Ovary (tissue), 9 donors: Measurements from ENCODE around the gene SPOCK1. TPM values are rescaled to one million over a fixed set of nuclear protein-coding genes. Genes with fewer than 3 reads are reported as not detected.
"Not testable (repeated sequence)": the region's sequence is repeated elsewhere in the genome, so short reads cannot be mapped to it uniquely, and the experiment has no call there.

Experiments
- DNase-seq, 5 donors: peaks; one replicate each; pipeline ENCODE4 v3.0.0-alpha.2; 2019 to 2020
- H3K27ac ChIP-seq, 2 donors: fragments of 200-600 bp; one replicate each; pipeline versions ENCODE4 v1.5.1 to v1.8.0; 2019 to 2022
- H3K27me3 ChIP-seq: fragments of 200-600 bp; one replicate; pipeline ENCODE4 v1.8.0; 2022
- H3K36me3 ChIP-seq: fragments of 200-600 bp; sonication (generic); one replicate; pipeline ENCODE4 v1.5.1; 2019
- H3K4me1 ChIP-seq: one replicate; pipeline ENCODE4 v1.8.1; 2013; ENCODE audit warnings: mild to moderate bottlenecking, moderate library complexity; ENCODE audit not compliant: insufficient read depth
- H3K4me3 ChIP-seq: fragments of 200-600 bp; sonication (generic); one replicate; pipeline ENCODE4 v1.5.1; 2017
- H3K9me3 ChIP-seq, 2 donors: fragments of 200-600 bp in 1 of 2; sonication (generic) in 1 of 2; one replicate each; pipeline versions ENCODE4 v1.5.1 to v1.8.1; 2013 to 2019; ENCODE audit warnings: mild to moderate bottlenecking in 1 of 2, moderate library complexity in 1 of 2
- CTCF ChIP-seq, 3 donors: fragments of 450-650 bp in 2 of 3; fragments of 200-600 bp in 1 of 3; IDR thresholded peaks; one replicate each; pipeline versions ENCODE4 v1.5.1 to v1.8.0; 2016 to 2022; ENCODE audit warnings: antibody characterized with exemption in 3 of 3, mild to moderate bottlenecking in 1 of 3
- EP300 ChIP-seq: sonication (generic); formaldehyde crosslinking; IDR thresholded peaks from one replicate; pipeline ENCODE4 v1.6.1; 2017; ENCODE audit warnings: antibody characterized with exemption
- POLR2A ChIP-seq: fragments of 450-650 bp; IDR thresholded peaks from one replicate; pipeline ENCODE4 v1.6.1; 2017; ENCODE audit warnings: antibody characterized with exemption, mild to moderate bottlenecking, moderate library complexity
- WGBS, 3 donors: extraction: QIAGEN DNeasy Blood & Tissue Kit in 1 of 3; methylation state at CpG; one replicate each; pipeline versions ENCODE4 v1.1.5 to v1.1.7; 2013 to 2017; 5-methylcytosine and 5-hydroxymethylcytosine counted together
- intact Hi-C, 4 donors: fragments of 100-400 bp; cut with DNase I; formaldehyde crosslinking; loops; one replicate each; pipeline versions ENCODE4 v1.11.0 to v1.15.1; 2022 to 2023
- polyA plus RNA-seq, 2 donors: library from polyadenylated mRNA; stranded (reverse); fragments of 200-250 nt in 1 of 2; fragments of 350-450 nt in 1 of 2; fragmentation: Illumina TruSeq in 1 of 2; extraction: RNeasy Lipid Tissue Mini Kit (QIAGEN cat#74804) in 1 of 2; gene quantifications; one replicate each; pipeline ENCODE4 v1.2.3, GENCODE V29; 2013 to 2014
- total RNA-seq, 7 donors: library from RNA; depleted of rRNA in 2 of 7; stranded (reverse); fragments of >200 nt in 2 of 7; fragmentation: NEBNext Ultra II Directional in 3 of 7; extraction: Animal tissue kit (Norgen Biotek cat#: 25700) in 3 of 7; gene quantifications; one replicate each; pipeline versions ENCODE4 v1.1.0 to v1.2.4, GENCODE V29; 2016 to 2023
- donor health status: DM: no; HTN: no; CAD: no; lungs with moderate emphysema.
- donor health status: DM: no; HTN: no; CAD: no.
- donor health status: Bipolar disorder and iron deficiency.
- donor health status: DM: yes; HTN: yes; CAD: no.
- donor health status: DM: no; HTN: no; CAD: no.
- donor health status: DM: yes; HTN: yes; CAD: no.

The SPOCK1 gene
- total and polyA plus RNA-seq, 9 donors = 1.3 to 42.6 (median 10.8) TPM

DNA sequence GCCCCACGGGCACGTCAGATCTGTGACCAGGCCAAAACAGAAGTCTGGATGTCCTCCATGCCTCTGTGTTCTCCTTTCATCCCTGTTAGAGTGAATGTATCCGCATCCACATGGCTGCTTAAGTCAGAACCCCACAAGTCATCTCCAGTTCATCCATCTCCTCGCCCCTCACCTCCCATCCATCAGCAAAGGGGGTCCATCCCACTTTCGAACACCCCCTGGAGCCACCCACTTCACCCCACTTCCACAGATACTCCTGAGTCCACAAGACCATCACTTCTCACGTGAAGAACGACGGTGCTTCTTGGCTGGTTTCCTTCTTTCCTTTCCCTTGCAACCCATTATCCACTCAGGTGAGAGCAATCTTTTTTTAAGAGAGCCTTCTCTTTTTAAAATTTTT, 3.5 kb upstream of the SPOCK1 start:
- intact Hi-C loops = no loop called here
- H3K4me3 ChIP-seq = no peak overlapping the region
- H3K27me3 ChIP-seq = no peaks in the 10 kb centered on the region
- DNase-seq = no peak
- H3K27ac ChIP-seq = no peak overlapping the region
- H3K9me3 ChIP-seq = no peaks in the 10 kb centered on the region
- TF ChIP-seq EP300 = no peak
- no peak for TF ChIP-seq CTCF (IDR thresholded peaks at IDR 0.05)
- no peak for TF ChIP-seq POLR2A
- H3K36me3 ChIP-seq = no peaks in the 10 kb centered on the region
- 74 to 78% (median 74%) methylated on average over 8 of the region's 8 CpGs for WGBS, 3 donors
- H3K4me1 ChIP-seq = no peaks in the 10 kb centered on the region

- intact Hi-C loops = no loop called here
- no peaks in the 10 kb centered on the region for H3K27me3 ChIP-seq
- no peak overlapping the region for H3K4me3 ChIP-seq
- H3K4me1 ChIP-seq = no peaks in the 10 kb centered on the region
- H3K36me3 ChIP-seq = no peaks in the 10 kb centered on the region
- H3K9me3 ChIP-seq = no peaks in the 10 kb centered on the region
- H3K27ac ChIP-seq = no peak overlapping the region
- TF ChIP-seq CTCF (IDR thresholded peaks at IDR 0.05) (no peak), POLR2A (no peak), EP300 (no peak)
- 59 to 68% (median 62%) methylated on average over 3 of the region's 3 CpGs for WGBS, 3 donors
- no peak for DNase-seq
Measured at GRCh38 chr5:137501846-137502406, 2.8 kb upstream of the SPOCK1 start.

GRCh38 chr5:137501226-137501625, 2.1 kb upstream of the SPOCK1 start:
- Histone ChIP-seq H3K4me1 (no peaks in the 10 kb centered on the region), H3K9me3 (no peaks in the 10 kb centered on the region), H3K4me3 (no peak overlapping the region), H3K27me3 (no peaks in the 10 kb centered on the region), H3K36me3 (no peaks in the 10 kb centered on the region), H3K27ac (no peak overlapping the region)
- no peak for TF ChIP-seq POLR2A
- TF ChIP-seq CTCF (IDR thresholded peaks at IDR 0.05) = no peak
- no peak for TF ChIP-seq EP300
- no peak for DNase-seq
- intact Hi-C loops = no loop called here
- WGBS, 3 donors = 49 to 68% (median 58%) methylated on average over 4 of the region's 4 CpGs

GRCh38 chr5:137500615-137501225, 1.6 kb upstream of the SPOCK1 start:
- no peak for DNase-seq

DNA sequence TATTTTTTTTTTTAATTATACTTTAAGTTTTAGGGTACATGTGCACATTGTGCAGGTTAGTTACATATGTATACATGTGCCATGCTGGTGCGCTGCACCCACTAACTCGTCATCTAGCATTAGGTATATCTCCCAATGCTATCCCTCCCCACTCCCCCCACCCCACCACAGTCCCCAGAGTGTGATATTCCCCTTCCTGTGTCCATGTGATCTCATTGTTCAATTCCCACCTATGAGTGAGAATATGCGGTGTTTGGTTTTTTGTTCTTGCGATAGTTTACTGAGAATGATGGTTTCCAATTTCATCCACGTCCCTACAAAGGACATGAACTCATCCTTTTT, 351 bp upstream of the SPOCK1 start:
- H3K4me1 ChIP-seq, H3K27ac ChIP-seq, intact Hi-C loops, H3K27me3 ChIP-seq, H3K9me3 ChIP-seq, H3K36me3 ChIP-seq, DNase-seq, H3K4me3 ChIP-seq: not testable (repeated sequence)
- 75% methylated on average over 2 of the region's 5 CpGs; no CpG with 5 or more reads in 2 of the 3 donors for WGBS, 3 donors

More at GRCh38 chr5:137500615-137501225, 1.6 kb upstream of the SPOCK1 start:
- no peak overlapping the region for H3K4me3 ChIP-seq
- no peak for TF ChIP-seq POLR2A
- no peak for TF ChIP-seq CTCF (IDR thresholded peaks at IDR 0.05)
- TF ChIP-seq EP300 = no peak
- no peak overlapping the region for H3K27ac ChIP-seq
- no peaks in the 10 kb centered on the region for H3K27me3 ChIP-seq
- no peaks in the 10 kb centered on the region for H3K4me1 ChIP-seq
- no peaks in the 10 kb centered on the region for H3K36me3 ChIP-seq
- intact Hi-C loops = no loop called here
- WGBS, 3 donors = 61 to 79% (median 70%) methylated on average over 11 of the region's 11 CpGs
- no peaks in the 10 kb centered on the region for H3K9me3 ChIP-seq
